ENCODE data around the gene GP1BA.
A peak's percentile ranks its signal among the peaks of the same experiment; 100 is the strongest.

GRCh38 chr17:4967539-4968485 is 35.7 kb downstream of the GP1BA start, which contains the start of gene SPAG7:
- TF ChIP-seq MXI1 (conservative IDR thresholded peaks at IDR 0.05; ENCODE audit: poor library complexity, severe bottlenecking) (peak; percentile 77), EZH2 (IDR thresholded peaks at IDR 0.05; ENCODE audit: borderline replicate concordance, insufficient read depth, low read length, poor library complexity, severe bottlenecking) (no peak), CTCF (IDR thresholded peaks at IDR 0.05; ENCODE audit: poor library complexity, severe bottlenecking) (peak; percentile 5), EP300 (conservative IDR thresholded peaks at IDR 0.05; ENCODE audit: poor library complexity, severe bottlenecking) (peak; percentile 73)
